Measurements from ENCODE around the gene C2orf68. TPM values are rescaled to one million over a fixed set of nuclear protein-coding genes. Genes with fewer than 3 reads are reported as not detected.

Gene C2orf68
- total and polyA plus RNA-seq, 2 of the 8 experiments (the other 6 are each of a cell fraction or from before 2014, with no cell fraction given): 46.3 to 49.4 TPM

GRCh38 chr2:85596026-85596333, 15.9 kb downstream of the C2orf68 start:
- 14% methylated on average over 10 of the region's 10 CpGs; no CpG with 5 or more reads in 1 of the 2 experiments for WGBS, 2 experiments (ENCODE audit: extremely low coverage in 1 of 2, insufficient coverage in 1 of 2, insufficient read length in 1 of 2, insufficient replicate concordance in 2 of 2, low coverage in 1 of 2, low lambda C conversion rate in 2 of 2, missing lambda C conversion rate in 1 of 2)
- H3K23ac ChIP-seq (ENCODE audit: insufficient read length): no peak overlapping the region

More at GRCh38 chr2:85596026-85596333, 15.9 kb downstream of the C2orf68 start:
- Histone ChIP-seq H3K4ac (replicated peaks; ENCODE audit: insufficient read length, low read depth, low read length) (peak overlapping the region; percentile 98), H2BK12ac (ENCODE audit: low read depth, low read length) (no peak overlapping the region), H3K23me2 (ENCODE audit: low read depth, low read length) (peaks cover 13% of the 10 kb centered on the region), H3K4me3 (ENCODE audit: extremely low read depth in 1 of 4, insufficient read depth in 2 of 4, low read depth in 3 of 4, low read length in 4 of 4) (peak overlapping the region; percentile 77 to 88 (median 84)), H3K4me2 (ENCODE audit: insufficient read depth in 1 of 2, low read depth in 2 of 2, low read length in 2 of 2) (peak overlapping the region; percentile 78 to 98), H3K36me3 (ENCODE audit: control insufficient read depth in 2 of 4, insufficient read depth in 4 of 4, low read length in 3 of 4) (peaks cover 4 to 21% (median 7%) of the 10 kb centered on the region in 4 experiments; a peak in 4 of 8 replicates), H3K14ac (ENCODE audit: insufficient read length) (peak overlapping the region; percentile 49), H3K56ac (replicated peaks; ENCODE audit: insufficient read length, low read depth, low read length) (peak overlapping the region; percentile 97), H2BK120ac (replicated peaks; ENCODE audit: low read depth, low read length) (peak overlapping the region; percentile 29), H3K27ac (ENCODE audit: low read depth, low read length) (no peak overlapping the region), H2AFZ (ENCODE audit: low read length) (0 out of 2 replicates have a peak overlapping the region, but pooled peaks have one; percentile 38), H3K18ac (ENCODE audit: extremely low read depth, low read length) (no peak overlapping the region; the same call in 1 of the 2 replicates), H2BK20ac (ENCODE audit: low read length) (no peak overlapping the region), H2AK5ac (ENCODE audit: low read depth, low read length) (no peak overlapping the region), H3K9ac (replicated peaks in 1 of 4; ENCODE audit: extremely low read depth in 1 of 4, low read depth in 3 of 4, low read length in 3 of 4) (peak overlapping the region; percentile 51 to 91 (median 88); a peak in 6 of 7 replicates), H4K5ac (ENCODE audit: insufficient read length, low read depth, low read length) (peak overlapping the region; percentile 68), H3K4me1 (replicated peaks in 1 of 4; ENCODE audit: control insufficient read depth in 3 of 4, insufficient read depth in 4 of 4, low read length in 3 of 4) (peaks cover 0 to 11% (median 3%) of the 10 kb centered on the region in 4 experiments; a peak in 4 of 7 replicates), H3K79me2 (ENCODE audit: control insufficient read depth in 1 of 2, insufficient read depth in 2 of 2, low read length in 2 of 2) (peaks cover 0 to 18% of the 10 kb centered on the region in 2 experiments; a peak in 3 of 4 replicates), H4K8ac (ENCODE audit: extremely low read depth, insufficient read depth, low read length) (peak overlapping the region; percentile 71; the same call in 1 of the 2 replicates), H4K91ac (replicated peaks; ENCODE audit: insufficient read length, low read length) (no peak overlapping the region), H4K20me1 (replicated peaks in 1 of 2; ENCODE audit: control insufficient read depth in 1 of 2, insufficient read depth in 2 of 2, low read length in 2 of 2) (peaks cover 2 to 7% of the 10 kb centered on the region in 2 experiments), H3K27me3 (replicated peaks in 1 of 4; ENCODE audit: control insufficient read depth in 3 of 4, extremely low read depth in 1 of 4, insufficient read depth in 3 of 4, low read length in 3 of 4) (no peaks in the 10 kb centered on the region), H3K9me3 (ENCODE audit: insufficient read depth in 2 of 2, low read depth in 1 of 2, low read length in 1 of 2) (no peaks in the 10 kb centered on the region), H2BK5ac (ENCODE audit: low read depth, low read length) (peak overlapping the region; percentile 60), H2BK15ac (ENCODE audit: low read length) (no peak overlapping the region), H3K79me1 (ENCODE audit: low read depth, low read length) (peaks cover 2% of the 10 kb centered on the region; the same call in 1 of the 2 replicates)
- CTCF ChIA-PET (ENCODE audit: partially characterized antibody): interaction anchor here (0.6 to 2.5 kb wide), 5 partner anchors 9 to 274 kb away, joined by 3 to 6 read pairs (median 3); no protein-coding TSS in a partner anchor
- FAIRE-seq (no peak), DNase-seq (ENCODE audit: low read depth in 1 of 2, low spot score in 2 of 2) (no peak)
- POLR2A ChIA-PET (ENCODE audit: partially characterized antibody): interaction anchor here (0.9 to 3.8 kb wide), 14 partner anchors 9 to 241 kb away, joined by 3 to 39 read pairs (median 7); partner anchors contain the start of genes C2orf68, ELMOD3, MAT2A and RETSAT
